ENCODE data around the gene FAM241B.

Gene FAM241B

GRCh38 chr10:69655124-69655867 is 25.2 kb downstream of the FAM241B start:
- peaks cover 4% of the 10 kb centered on the region; the same call in 1 of the 2 replicates for H3K4me1 ChIP-seq
- no peaks in the 10 kb centered on the region for H3K27me3 ChIP-seq
- H3K36me3 ChIP-seq, result no peaks in the 10 kb centered on the region
- DNase-seq, result no peak
- H3K9me3 ChIP-seq, result no peaks in the 10 kb centered on the region
- TF ChIP-seq CTCF (IDR thresholded peaks at IDR 0.05; ENCODE audit: low read depth, low read length), result no peak
- H3K4me3 ChIP-seq (ENCODE audit: low read depth, low read length), result no peak overlapping the region

GRCh38 chr10:69655868-69656555 is 26.0 kb downstream of the FAM241B start:
- H3K4me1 ChIP-seq, result peaks cover 4% of the 10 kb centered on the region; the same call in 1 of the 2 replicates
- no peaks in the 10 kb centered on the region for H3K9me3 ChIP-seq
- H3K36me3 ChIP-seq, result no peaks in the 10 kb centered on the region
- H3K27me3 ChIP-seq, result no peaks in the 10 kb centered on the region
- TF ChIP-seq CTCF (IDR thresholded peaks at IDR 0.05; ENCODE audit: low read depth, low read length), result no peak
- no peak for DNase-seq
- no peak overlapping the region for H3K4me3 ChIP-seq (ENCODE audit: low read depth, low read length)

GRCh38 chr10:69656742-69657269 is 26.8 kb downstream of the FAM241B start:
- no peak for DNase-seq
- TF ChIP-seq CTCF (IDR thresholded peaks at IDR 0.05; ENCODE audit: low read depth, low read length), result no peak

GRCh38 chr10:69657430-69657829 is 27.4 kb downstream of the FAM241B start:
- no peaks in the 10 kb centered on the region for H3K27me3 ChIP-seq

More at GRCh38 chr10:69656742-69657269, 26.8 kb downstream of the FAM241B start:
- peaks cover 9% of the 10 kb centered on the region for H3K4me1 ChIP-seq
- no peaks in the 10 kb centered on the region for H3K9me3 ChIP-seq
- no peaks in the 10 kb centered on the region for H3K36me3 ChIP-seq
- no peaks in the 10 kb centered on the region for H3K27me3 ChIP-seq
- no peak overlapping the region for H3K4me3 ChIP-seq (ENCODE audit: low read depth, low read length)

GRCh38 chr10:69657866-69658265 is 27.8 kb downstream of the FAM241B start:
- TF ChIP-seq CTCF (IDR thresholded peaks at IDR 0.05; ENCODE audit: low read depth, low read length), result no peak
- no peak for DNase-seq
- Histone ChIP-seq H3K36me3 (no peaks in the 10 kb centered on the region), H3K4me1 (peaks cover 19% of the 10 kb centered on the region), H3K9me3 (no peaks in the 10 kb centered on the region), H3K4me3 (ENCODE audit: low read depth, low read length) (no peak overlapping the region), H3K27me3 (no peaks in the 10 kb centered on the region)

More at GRCh38 chr10:69657430-69657829, 27.4 kb downstream of the FAM241B start:
- no peaks in the 10 kb centered on the region for H3K36me3 ChIP-seq
- no peak for TF ChIP-seq CTCF (IDR thresholded peaks at IDR 0.05; ENCODE audit: low read depth, low read length)
- H3K9me3 ChIP-seq, result no peaks in the 10 kb centered on the region
- no peak for DNase-seq
- H3K4me1 ChIP-seq, result peaks cover 14% of the 10 kb centered on the region
- H3K4me3 ChIP-seq (ENCODE audit: low read depth, low read length), result no peak overlapping the region
